ENCODE measurements around the gene NAGK.

GRCh38 chr2:71082402-71083252 lies 14.2 kb downstream of the NAGK start:
- TF ChIP-seq CTCF (IDR thresholded peaks at IDR 0.05): no peak
- TF ChIP-seq POLR2A (IDR thresholded peaks at IDR 0.05): no peak
